ENCODE data around the gene FGF1. TPM values are rescaled to one million over a fixed set of nuclear protein-coding genes. Genes with fewer than 3 reads are reported as not detected.

The FGF1 gene
- total and polyA plus RNA-seq, 8 donors = 0.73 to 3.5 (median 1.0) TPM; not detected in 3

DNA sequence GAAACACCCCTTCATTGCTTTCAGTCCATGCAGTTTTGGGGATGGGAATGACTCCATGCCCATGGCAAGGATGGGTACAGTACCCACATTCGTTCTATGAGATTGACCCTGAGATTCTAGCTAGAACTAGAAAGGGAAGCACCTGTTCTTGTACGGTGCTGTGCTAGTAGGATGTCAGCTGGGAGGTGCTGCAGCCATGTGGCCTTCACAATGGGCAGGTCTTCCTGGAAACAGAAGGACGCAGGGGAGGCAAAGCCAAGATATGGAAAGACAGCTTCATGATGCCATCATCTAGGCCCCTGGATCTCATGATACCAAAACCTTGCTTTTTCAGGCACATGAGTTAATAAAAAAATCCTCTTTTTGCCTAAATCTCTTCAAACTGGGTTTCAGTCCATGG lies 10.5 kb upstream of the FGF1 start:
- TF ChIP-seq POLR2AphosphoS5 (IDR thresholded peaks at IDR 0.05) = no peak
- TF ChIP-seq POLR2A (IDR thresholded peaks at IDR 0.05) = no peak
- TF ChIP-seq, protein P1, sequence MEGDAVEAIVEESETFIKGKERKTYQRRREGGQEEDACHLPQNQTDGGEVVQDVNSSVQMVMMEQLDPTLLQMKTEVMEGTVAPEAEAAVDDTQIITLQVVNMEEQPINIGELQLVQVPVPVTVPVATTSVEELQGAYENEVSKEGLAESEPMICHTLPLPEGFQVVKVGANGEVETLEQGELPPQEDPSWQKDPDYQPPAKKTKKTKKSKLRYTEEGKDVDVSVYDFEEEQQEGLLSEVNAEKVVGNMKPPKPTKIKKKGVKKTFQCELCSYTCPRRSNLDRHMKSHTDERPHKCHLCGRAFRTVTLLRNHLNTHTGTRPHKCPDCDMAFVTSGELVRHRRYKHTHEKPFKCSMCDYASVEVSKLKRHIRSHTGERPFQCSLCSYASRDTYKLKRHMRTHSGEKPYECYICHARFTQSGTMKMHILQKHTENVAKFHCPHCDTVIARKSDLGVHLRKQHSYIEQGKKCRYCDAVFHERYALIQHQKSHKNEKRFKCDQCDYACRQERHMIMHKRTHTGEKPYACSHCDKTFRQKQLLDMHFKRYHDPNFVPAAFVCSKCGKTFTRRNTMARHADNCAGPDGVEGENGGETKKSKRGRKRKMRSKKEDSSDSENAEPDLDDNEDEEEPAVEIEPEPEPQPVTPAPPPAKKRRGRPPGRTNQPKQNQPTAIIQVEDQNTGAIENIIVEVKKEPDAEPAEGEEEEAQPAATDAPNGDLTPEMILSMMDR (IDR thresholded peaks at IDR 0.05) = no peak
- TF ChIP-seq EP300 (IDR thresholded peaks at IDR 0.05) = no peak
- intact Hi-C loops (cut with DNase I; ENCODE audit: low total_unique reads) = loop anchor here (5.0 kb wide), 1 partner anchor 39 kb away; no protein-coding TSS in a partner anchor

DNA sequence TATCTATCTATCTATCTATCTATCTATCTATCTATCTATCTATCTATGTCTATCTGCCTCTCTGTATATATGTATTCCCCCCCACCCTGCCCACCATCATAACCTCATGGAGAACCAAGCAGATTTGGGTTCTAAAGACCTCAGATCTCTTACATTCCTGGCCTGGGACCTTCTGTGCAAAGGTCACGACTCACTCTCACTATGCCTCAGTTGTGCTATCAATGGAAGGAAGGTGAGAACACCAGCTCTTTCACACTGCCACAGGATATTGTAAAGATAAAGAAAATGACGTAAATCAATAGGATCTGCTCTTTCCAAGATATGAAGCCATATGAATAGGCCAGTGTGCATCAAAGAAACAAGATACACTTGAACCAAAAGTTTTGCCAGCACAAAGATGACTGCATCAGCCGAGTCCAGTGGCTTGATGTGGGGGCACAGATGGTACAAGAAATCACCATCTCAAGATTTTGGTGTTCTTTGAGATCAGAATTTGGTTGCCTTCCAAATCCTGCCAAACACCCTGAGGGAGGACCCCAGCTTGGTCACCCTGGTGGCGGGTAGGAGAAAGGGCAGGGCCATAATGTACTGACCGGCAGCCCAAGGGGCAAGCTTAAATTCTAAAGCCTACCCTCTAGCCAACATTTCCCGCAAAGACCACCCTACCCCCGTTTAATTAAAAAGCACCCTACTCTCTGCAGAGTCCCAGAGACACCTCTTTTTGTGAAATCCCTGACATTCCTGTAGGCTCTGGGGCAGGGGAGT lies 8.4 kb upstream of the FGF1 start:
- 84 to 96% (median 92%) methylated on average over 7 of the region's 7 CpGs for WGBS, 5 donors
- Histone ChIP-seq H3K9me3 (no peaks in the 10 kb centered on the region), H3K27ac (no peak overlapping the region), H3K4me1 (peaks cover 0 to 24% (median 14%) of the 10 kb centered on the region in 4 donors), H3K4me3 (no peak overlapping the region), H3K27me3 (no peaks in the 10 kb centered on the region), H3K36me3 (no peaks in the 10 kb centered on the region)
- no peak for DNase-seq
- TF ChIP-seq EP300 (IDR thresholded peaks at IDR 0.05) = no peak
- TF ChIP-seq, protein P1 (IDR thresholded peaks at IDR 0.05) = no peak
- TF ChIP-seq POLR2A (IDR thresholded peaks at IDR 0.05) = no peak
- TF ChIP-seq POLR2AphosphoS5 (IDR thresholded peaks at IDR 0.05) = no peak
- intact Hi-C loops (cut with DNase I; ENCODE audit: low total_unique reads) = no loop called here

More for the DNA sequence above, 10.5 kb upstream of the FGF1 start:
- 79 to 88% (median 85%) methylated on average over 3 of the region's 3 CpGs for WGBS, 5 donors
- Histone ChIP-seq H3K4me1 (peaks cover 0 to 24% (median 14%) of the 10 kb centered on the region in 4 donors), H3K27me3 (no peaks in the 10 kb centered on the region), H3K9me3 (no peaks in the 10 kb centered on the region), H3K36me3 (no peaks in the 10 kb centered on the region), H3K4me3 (no peak overlapping the region), H3K27ac (no peak overlapping the region)
- DNase-seq = no peak

DNA sequence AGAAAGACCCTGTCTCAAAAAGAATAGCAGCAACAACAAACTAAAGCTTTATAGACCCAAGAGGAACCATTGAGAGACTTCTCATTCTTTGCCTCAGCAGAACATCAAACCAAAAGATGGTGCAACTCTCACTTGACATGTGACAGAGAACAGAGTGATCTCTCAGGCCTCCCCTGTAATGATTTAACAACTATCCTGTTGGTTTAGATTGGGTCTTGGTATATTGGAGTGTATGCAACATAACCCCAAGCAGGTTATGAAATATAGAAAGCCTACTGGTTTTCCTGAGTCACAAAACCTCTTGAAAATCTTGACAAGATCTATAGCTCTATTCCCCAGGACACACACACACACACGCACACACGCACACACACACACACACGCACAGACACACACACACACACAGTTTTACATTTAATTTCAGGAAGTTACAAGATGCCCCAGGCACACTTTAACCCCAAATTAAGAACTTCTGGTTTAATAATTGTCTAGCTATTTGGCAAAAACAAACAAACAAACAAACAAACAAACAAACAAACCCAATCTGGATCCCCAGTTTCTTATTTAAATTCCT lies 6.5 kb upstream of the FGF1 start:
- Histone ChIP-seq H3K27ac (no peak overlapping the region), H3K4me1 (peaks cover 0 to 5% (median under 1%) of the 10 kb centered on the region in 4 donors), H3K36me3 (no peaks in the 10 kb centered on the region), H3K9me3 (no peaks in the 10 kb centered on the region), H3K4me3 (no peak overlapping the region), H3K27me3 (no peaks in the 10 kb centered on the region)
- intact Hi-C loops (cut with DNase I; ENCODE audit: low total_unique reads) = no loop called here
- TF ChIP-seq, protein P1 (IDR thresholded peaks at IDR 0.05) = no peak
- no peak for DNase-seq
- 81 to 90% (median 84%) methylated on average over 3 of the region's 3 CpGs for WGBS, 5 donors

DNA sequence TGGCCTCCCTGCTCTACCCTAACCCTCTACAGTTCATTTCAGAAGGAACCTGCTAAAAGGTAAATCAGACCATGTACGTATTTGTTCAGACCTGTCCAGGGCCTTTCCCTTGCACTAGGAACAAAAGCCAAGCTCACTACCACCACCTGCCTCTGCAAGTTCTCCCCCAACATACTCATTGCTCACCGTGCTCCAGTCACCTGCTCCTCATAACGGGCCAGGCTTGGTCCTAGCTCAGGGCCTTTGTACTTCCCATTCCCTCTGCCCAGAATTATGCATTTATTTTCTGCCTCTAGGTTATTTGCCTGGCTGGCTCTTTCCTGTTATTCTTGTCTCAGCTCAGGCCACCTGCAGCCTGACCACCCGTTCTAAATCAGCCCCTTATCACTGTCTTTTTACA lies 4.8 kb upstream of the FGF1 start:
- intact Hi-C loops (cut with DNase I; ENCODE audit: low total_unique reads) = no loop called here
- no peak for TF ChIP-seq POLR2AphosphoS5 (IDR thresholded peaks at IDR 0.05)
- no peak for TF ChIP-seq EP300 (IDR thresholded peaks at IDR 0.05)
- TF ChIP-seq, protein P1 (IDR thresholded peaks at IDR 0.05) = no peak
- TF ChIP-seq POLR2A (IDR thresholded peaks at IDR 0.05) = no peak
- Histone ChIP-seq H3K4me3 (no peak overlapping the region), H3K4me1 (peaks cover 0 to 10% (median 5%) of the 10 kb centered on the region in 4 donors), H3K36me3 (no peaks in the 10 kb centered on the region), H3K9me3 (no peaks in the 10 kb centered on the region), H3K27me3 (no peaks in the 10 kb centered on the region), H3K27ac (no peak overlapping the region)
- WGBS, 5 donors = 46 to 71% (median 60%) methylated on average over 4 of the region's 4 CpGs
- no peak for DNase-seq

Data from stomach (tissue), 9 donors.